ENCODE measurements around the gene FKBP8.

FKBP8 gene

DNA sequence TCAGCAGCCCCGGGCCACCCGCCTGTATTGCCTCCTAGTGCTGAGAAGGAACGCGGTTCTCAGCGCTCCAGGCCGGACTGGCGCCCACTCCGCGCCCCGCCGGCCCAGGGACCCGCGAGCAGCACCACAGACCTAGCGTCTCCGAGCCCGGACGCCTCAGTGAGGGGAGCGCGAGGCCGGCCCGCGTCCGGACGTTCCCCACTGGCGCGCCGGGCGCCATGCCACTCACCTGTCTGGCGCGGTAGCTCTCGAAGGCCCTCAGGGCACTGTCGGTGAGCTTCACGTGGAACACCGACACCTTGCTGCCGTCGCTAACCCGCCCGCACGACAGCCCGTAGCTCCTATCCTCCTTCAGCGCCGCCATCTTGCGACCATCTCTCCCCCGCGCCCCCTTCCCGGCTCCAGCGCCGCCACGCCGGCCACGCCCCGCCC lies 21.7 kb downstream of the FKBP8 start, which contains the start of gene ELL:
Gene ELL, minus strand, starts transcription at position 379 of the 432 bp plus-strand sequence. Its CDS starts 15 bp downstream, at position 364.
- Mint-ChIP-seq H3K4me3 (peak within 1 kb of the TSS; percentile 94), H3K9me3 (no peaks in the 10 kb centered on the region), H3K27me3 (ENCODE audit: low read depth) (no peaks in the 10 kb centered on the region), H3K4me1 (ENCODE audit: low read depth) (peaks cover 6% of the 10 kb centered on the region), H3K27ac (peak within 1 kb of the TSS; percentile 94), H3K36me3 (ENCODE audit: low read depth) (no peaks in the 10 kb centered on the region)
- DNase-seq (ENCODE audit: low spot score), result no peak

DNA sequence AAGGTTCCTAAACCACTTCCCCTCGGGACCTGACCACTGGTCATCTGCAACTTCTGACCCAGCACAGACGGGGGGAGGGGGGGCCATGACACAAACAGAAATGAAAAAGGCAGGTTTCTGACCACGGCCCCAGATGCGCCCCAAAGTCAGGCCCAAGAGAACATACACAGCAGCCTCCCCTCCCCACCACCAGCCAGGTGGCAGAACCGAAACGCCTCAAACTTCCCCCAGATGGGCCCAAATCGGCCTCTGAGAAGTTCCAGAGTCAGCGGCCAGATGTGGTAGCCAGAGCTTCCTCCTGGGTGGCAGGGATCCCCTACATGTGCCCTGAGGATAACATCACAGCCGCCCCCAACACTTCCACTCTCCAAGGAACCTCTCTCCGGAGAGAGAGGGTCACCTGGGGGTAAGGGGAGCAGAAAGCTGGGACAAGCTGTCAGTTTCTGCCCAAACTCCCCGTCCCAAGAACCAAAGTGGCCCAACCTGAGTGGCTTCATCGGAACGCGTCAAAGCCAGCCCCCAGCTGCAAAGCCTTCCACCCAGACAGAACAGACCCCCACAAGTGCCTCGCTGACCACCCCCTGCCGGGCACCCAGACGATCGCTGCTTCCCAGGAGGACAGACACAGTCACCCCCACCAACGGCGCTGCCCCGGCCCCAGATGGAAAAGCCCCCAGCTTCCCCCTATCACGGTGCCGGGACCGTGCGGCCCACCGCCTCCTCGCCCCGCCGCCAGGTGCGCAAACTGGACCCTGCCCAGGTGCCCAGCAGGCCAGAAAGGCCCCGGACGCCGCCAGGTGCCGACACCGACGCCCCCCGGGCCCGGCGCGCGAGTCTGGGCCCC lies 22.3 kb downstream of the FKBP8 start:
- peak; percentile 17 for DNase-seq (ENCODE audit: low spot score)
- Mint-ChIP-seq H3K4me3 (peak overlapping the region; percentile 94), H3K27me3 (ENCODE audit: low read depth) (no peaks in the 10 kb centered on the region), H3K36me3 (ENCODE audit: low read depth) (no peaks in the 10 kb centered on the region), H3K27ac (peak overlapping the region; percentile 90), H3K4me1 (ENCODE audit: low read depth) (peaks cover 6% of the 10 kb centered on the region), H3K9me3 (no peaks in the 10 kb centered on the region)

DNA sequence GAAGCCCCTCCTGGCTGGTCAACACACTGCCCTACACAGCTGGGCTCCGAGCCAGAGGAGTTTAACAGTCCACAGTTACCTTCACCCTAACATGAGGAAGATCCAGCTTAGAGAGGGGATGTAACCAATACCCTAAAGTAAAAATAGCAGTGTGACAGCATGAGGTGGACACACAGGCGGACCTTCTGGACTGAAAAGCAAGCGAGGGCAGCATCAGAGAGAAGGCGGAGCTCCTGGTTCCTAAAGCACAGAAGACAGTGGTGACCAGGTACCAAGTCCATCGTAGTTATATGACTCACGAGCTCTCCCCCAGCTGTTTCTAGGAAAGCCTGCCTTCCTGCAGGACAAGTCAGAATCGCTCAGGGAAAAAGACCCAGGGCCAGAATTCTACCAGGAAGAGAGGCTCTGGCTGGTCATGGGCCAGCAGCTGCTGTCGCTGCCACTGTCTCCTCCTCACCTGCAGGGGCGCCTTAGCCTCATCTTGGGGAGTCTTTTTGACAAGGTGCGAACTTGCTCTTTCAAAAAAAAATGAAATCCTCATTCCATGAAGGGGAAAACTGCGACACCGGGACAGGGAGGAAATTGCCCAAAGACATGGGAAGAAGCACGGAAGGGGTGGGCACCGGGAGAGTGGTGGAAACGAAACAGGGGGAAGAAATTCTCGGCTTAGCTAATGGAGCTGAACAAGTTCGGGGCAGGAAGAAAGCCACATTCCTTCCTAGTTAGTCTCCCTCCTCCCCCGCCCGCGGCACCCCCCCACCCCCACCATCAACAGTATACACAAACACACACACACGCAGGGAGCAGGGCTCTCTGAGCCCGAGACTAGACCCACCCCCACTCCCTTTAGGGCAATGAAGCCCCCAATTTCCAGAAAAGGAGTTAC lies 23.2 kb downstream of the FKBP8 start:
- H3K4me1 Mint-ChIP-seq (ENCODE audit: low read depth), result peaks cover 6% of the 10 kb centered on the region
- peak overlapping the region; percentile 90 for H3K27ac Mint-ChIP-seq
- H3K27me3 Mint-ChIP-seq (ENCODE audit: low read depth), result no peaks in the 10 kb centered on the region
- H3K36me3 Mint-ChIP-seq (ENCODE audit: low read depth), result no peaks in the 10 kb centered on the region
- peak; percentile 59 for DNase-seq (ENCODE audit: low spot score)
- no peaks in the 10 kb centered on the region for H3K9me3 Mint-ChIP-seq
- H3K4me3 Mint-ChIP-seq, result peak overlapping the region; percentile 94

DNA sequence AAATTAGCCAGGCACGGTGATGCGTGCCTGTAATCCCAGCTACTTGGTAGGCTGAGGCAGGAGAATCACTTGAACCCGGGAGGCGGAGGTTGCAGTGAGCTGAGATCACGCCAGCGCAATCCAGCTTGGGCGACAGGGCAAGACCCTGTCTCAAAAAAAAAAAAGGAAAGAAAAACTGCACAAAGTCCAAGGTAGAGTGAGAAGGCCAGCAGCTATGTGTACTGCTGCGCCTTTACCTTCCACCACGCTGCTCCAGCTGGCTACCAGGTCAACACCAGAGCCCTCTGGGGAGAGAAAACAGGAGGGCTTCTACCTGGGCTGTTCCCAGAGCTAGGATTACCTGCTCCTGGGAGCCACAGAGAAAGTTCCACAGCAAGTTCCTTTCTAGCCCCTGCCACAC lies 24.7 kb downstream of the FKBP8 start:
- Mint-ChIP-seq H3K27me3 (ENCODE audit: low read depth) (no peaks in the 10 kb centered on the region), H3K36me3 (ENCODE audit: low read depth) (no peaks in the 10 kb centered on the region), H3K4me3 (no peak overlapping the region), H3K4me1 (ENCODE audit: low read depth) (peaks cover 6% of the 10 kb centered on the region), H3K9me3 (no peaks in the 10 kb centered on the region), H3K27ac (no peak overlapping the region)
- no peak for DNase-seq (ENCODE audit: low spot score)

DNA sequence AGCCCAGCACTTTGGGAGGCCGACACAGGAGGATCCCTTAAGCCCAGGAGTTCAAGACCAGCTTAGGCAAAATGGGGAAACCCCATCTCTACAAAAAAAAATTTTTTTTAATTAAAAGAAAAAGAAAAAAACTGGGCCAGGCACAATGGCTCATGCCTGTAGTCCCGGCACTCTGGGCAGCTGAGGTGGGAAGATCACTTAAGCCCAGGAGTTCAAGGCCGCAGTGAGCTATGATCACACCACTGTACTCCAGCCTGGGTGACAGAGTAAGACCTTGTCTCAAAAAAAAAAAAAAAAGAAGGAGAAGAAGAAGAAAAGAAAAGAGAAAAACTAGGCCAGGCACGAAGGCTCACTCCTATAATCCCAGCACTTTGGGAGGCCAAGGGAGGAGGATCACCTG lies 25.8 kb downstream of the FKBP8 start:
- H3K27ac Mint-ChIP-seq, result no peak overlapping the region
- H3K9me3 Mint-ChIP-seq, result no peaks in the 10 kb centered on the region
- DNase-seq (ENCODE audit: low spot score), result no peak
- H3K27me3 Mint-ChIP-seq (ENCODE audit: low read depth), result no peaks in the 10 kb centered on the region
- no peaks in the 10 kb centered on the region for H3K36me3 Mint-ChIP-seq (ENCODE audit: low read depth)
- no peak overlapping the region for H3K4me3 Mint-ChIP-seq
- peaks cover 3% of the 10 kb centered on the region for H3K4me1 Mint-ChIP-seq (ENCODE audit: low read depth)

DNA sequence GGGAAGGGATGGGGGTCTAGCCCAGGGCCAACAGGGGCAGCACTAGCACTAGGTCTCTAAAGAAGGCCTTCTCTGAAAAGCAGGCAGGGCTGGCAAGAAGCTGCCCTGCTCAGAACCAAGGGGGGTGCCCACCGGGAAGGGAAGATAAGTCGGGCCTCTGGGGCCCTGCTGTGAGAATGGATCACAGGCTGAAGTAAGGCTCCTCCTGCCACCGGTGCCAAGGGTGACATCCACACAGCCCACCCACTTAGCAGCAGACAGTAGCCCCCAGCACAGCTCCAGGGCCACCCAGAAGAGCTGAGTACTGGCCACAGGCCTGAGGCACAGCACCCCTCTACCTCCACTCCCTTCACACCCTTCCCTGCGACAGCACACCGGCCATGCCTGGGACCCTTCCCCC lies 27.4 kb downstream of the FKBP8 start:
- Mint-ChIP-seq H3K9me3 (no peaks in the 10 kb centered on the region), H3K27me3 (ENCODE audit: low read depth) (no peaks in the 10 kb centered on the region), H3K4me1 (ENCODE audit: low read depth) (peaks cover 1% of the 10 kb centered on the region), H3K36me3 (ENCODE audit: low read depth) (no peaks in the 10 kb centered on the region), H3K27ac (no peak overlapping the region), H3K4me3 (no peak overlapping the region)
- DNase-seq (ENCODE audit: low spot score), result no peak

DNA sequence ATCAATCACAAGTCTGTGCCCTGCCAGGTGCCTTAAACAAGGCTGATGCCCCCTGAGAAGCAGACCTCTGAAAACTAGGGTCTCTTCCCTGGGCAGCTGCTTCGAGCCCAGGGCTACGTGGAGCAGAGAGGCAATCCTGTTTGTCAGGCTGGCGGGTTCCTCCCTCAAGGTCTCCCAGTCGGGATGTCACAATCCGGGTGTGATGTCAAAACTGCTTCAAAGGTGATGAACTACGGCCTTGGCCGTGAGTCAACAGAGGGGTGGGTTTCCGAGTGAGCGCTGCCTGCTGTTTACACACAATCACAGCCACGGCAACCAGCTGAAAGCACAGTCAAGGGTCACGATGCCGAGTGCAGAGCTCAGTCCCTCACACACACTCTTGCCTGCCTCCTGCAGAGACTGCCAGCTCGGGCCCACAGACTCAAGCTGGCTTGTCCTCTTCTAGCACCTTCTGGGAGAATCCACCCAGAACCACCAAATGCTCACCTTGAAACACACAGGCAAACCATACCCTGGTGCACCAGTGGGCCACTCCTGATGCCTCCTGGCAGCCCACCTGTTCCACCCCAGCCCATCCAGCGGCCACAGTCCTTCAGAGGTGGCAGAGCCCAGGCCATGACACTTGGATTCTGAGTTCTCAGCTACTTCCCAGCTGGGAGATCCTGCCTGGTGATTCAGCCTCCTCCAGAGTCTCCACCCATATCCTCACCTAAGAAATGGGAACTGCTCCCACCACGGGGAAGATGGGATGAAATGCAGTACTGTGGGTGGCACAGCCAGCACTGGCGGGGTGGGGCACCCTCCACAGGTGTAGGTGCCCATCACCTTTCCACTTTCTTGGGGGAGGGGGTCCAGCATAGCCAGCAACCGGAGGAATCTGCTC lies 28.3 kb downstream of the FKBP8 start:
- no peaks in the 10 kb centered on the region for H3K4me1 Mint-ChIP-seq (ENCODE audit: low read depth)
- no peak overlapping the region for H3K27ac Mint-ChIP-seq

DNA sequence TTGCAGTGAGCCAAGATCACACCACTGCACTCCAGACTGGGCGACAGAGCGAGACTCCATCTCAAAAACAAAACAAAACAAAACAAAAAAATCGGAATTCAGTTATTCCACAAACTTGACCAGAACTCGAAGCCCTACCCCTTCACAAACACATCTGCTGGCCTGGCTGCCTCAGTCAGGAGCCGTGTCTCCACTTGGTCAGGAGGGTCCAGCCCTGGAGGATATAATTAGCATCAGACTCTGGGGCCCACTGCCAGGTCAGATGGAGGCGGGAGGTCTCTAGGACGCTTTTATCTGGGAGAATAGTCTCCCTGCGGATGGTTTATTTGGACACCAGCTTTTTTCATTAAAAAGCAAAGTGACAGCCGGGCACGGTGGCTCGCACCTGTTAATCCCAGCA lies 29.5 kb downstream of the FKBP8 start:
- Mint-ChIP-seq H3K9me3 (no peaks in the 10 kb centered on the region), H3K4me1 (ENCODE audit: low read depth) (peaks cover 2% of the 10 kb centered on the region), H3K27me3 (ENCODE audit: low read depth) (no peaks in the 10 kb centered on the region), H3K36me3 (ENCODE audit: low read depth) (no peaks in the 10 kb centered on the region), H3K4me3 (no peak overlapping the region), H3K27ac (no peak overlapping the region)
- no peak for DNase-seq (ENCODE audit: low spot score)

More for the DNA sequence above, 28.3 kb downstream of the FKBP8 start:
- Mint-ChIP-seq H3K36me3 (ENCODE audit: low read depth) (no peaks in the 10 kb centered on the region), H3K27me3 (ENCODE audit: low read depth) (no peaks in the 10 kb centered on the region), H3K9me3 (no peaks in the 10 kb centered on the region), H3K4me3 (no peak overlapping the region)
- DNase-seq (ENCODE audit: low spot score), result no peak

DNA sequence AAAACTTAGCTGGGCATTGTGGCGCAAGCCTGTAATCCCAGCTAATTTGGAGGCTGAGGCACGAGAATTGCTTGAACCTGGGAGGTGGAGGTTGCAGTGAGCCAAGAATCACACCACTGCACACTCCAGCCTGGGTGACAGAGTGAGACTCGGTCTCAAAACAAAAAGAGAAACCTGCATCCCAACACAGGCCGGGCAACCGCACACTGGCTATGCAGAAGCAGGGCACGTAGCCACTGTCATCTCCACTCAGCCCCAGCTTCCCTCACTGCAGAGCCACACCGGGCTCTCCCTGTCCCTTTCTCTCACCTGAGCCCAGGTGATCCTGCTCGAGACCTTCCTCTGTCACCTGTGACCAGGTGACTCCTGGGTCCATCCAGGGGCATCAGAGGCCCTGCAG lies 33.2 kb downstream of the FKBP8 start:
- no peak for DNase-seq (ENCODE audit: low spot score)
- H3K4me3 Mint-ChIP-seq, result no peak overlapping the region
- no peaks in the 10 kb centered on the region for H3K36me3 Mint-ChIP-seq (ENCODE audit: low read depth)
- no peak overlapping the region for H3K27ac Mint-ChIP-seq
- no peaks in the 10 kb centered on the region for H3K27me3 Mint-ChIP-seq (ENCODE audit: low read depth)
- H3K4me1 Mint-ChIP-seq (ENCODE audit: low read depth), result peaks cover 27% of the 10 kb centered on the region
- no peaks in the 10 kb centered on the region for H3K9me3 Mint-ChIP-seq

DNA sequence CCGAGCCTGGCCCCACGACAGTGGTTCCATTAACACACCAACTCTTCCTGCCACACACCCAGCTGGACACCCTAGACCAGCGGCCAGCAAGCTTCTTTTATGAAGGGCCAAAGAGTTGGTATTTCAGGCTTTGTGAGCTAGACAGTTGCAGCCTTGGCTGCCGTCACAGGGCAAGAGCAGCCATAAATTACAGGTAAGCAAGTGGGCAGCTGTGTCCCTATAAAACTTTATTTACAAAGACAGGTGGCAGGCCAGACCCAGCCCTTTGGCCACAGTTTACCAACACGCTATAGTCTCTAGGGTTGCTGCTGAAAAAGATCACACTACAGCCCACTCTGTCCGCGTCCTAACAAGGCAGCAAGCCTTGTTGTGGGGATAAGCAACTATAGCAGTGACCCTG lies 34.8 kb downstream of the FKBP8 start:
- Mint-ChIP-seq H3K27ac (peak overlapping the region; percentile 20), H3K36me3 (ENCODE audit: low read depth) (no peaks in the 10 kb centered on the region), H3K4me1 (ENCODE audit: low read depth) (peaks cover 33% of the 10 kb centered on the region), H3K4me3 (no peak overlapping the region), H3K27me3 (ENCODE audit: low read depth) (no peaks in the 10 kb centered on the region), H3K9me3 (no peaks in the 10 kb centered on the region)
- DNase-seq (ENCODE audit: low spot score), result no peak

DNA sequence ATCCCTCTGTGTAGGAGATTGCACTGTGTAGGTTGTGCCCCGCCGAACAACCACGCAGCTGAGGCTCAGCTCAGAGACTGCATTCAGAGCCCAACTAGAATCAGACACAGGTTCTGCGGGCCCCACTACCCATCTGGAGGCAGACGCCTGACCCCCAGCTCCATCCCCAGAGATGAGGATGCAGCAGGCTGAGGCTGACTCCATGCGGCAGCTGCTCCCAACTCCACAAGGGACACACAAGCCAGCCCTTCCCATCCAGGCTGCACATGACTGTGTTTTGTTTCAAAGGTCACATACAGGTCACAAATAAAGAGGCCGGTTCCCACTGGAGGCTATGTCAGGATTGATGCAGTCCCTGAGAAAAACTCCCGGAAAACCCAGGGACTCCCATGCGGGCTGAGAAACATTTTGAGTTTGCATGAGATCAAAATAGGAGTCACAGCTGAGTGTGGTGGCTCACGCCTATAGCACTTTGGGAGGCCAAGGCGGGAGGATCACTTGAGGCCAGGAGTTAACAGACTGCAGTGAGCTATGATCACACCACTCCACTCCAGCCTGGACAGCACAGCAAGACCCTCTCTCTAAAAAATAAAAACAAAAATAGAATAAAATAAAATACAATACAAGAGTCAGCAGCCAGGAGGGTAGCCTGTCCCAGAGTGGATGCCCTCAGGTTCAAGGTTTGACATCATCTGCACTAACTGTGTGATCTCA lies 35.5 kb downstream of the FKBP8 start:
- H3K27ac Mint-ChIP-seq, result peak overlapping the region; percentile 84
- peaks cover 38% of the 10 kb centered on the region for H3K4me1 Mint-ChIP-seq (ENCODE audit: low read depth)
- H3K36me3 Mint-ChIP-seq (ENCODE audit: low read depth), result no peaks in the 10 kb centered on the region
- H3K4me3 Mint-ChIP-seq, result peak overlapping the region; percentile 63
- no peaks in the 10 kb centered on the region for H3K27me3 Mint-ChIP-seq (ENCODE audit: low read depth)
- no peaks in the 10 kb centered on the region for H3K9me3 Mint-ChIP-seq
- DNase-seq (ENCODE audit: low spot score), result no peak

DNA sequence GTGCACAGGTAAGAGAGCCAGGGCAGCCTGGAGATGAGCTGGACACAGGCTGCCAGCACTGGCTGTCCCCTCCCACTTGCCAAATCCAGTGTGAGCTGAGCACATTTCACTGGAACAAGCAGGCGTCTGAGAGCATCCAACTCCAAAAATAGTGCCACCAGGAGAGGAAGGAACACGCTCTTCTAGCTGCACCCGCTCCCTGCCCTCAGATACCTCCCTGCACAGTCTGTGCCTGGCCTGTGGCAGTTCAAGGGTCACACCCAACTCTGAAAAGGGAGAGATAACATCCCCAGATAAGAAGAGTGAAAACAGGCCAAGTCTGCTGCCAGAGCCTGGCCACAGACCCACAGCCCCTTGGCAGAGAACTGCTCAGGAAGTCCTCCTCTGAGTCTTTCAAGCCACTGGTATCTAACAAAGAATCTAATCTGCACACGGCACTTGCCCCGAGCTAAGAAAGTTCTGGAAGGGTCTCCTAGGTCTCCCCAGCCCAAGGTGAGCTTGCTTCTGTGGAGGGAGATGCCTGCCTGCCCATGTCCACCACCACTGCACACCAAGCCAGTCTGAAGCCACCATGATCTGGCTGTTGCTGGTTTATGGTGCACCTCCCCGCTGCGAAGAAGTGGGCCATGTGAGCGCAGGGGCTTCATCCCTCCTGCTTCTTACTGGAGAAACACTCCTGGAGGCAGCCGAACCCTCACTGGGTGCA lies 36.2 kb downstream of the FKBP8 start:
- Mint-ChIP-seq H3K36me3 (ENCODE audit: low read depth) (no peaks in the 10 kb centered on the region), H3K4me3 (peak overlapping the region; percentile 63), H3K9me3 (no peaks in the 10 kb centered on the region), H3K27me3 (ENCODE audit: low read depth) (no peaks in the 10 kb centered on the region), H3K27ac (peak overlapping the region; percentile 84), H3K4me1 (ENCODE audit: low read depth) (peaks cover 40% of the 10 kb centered on the region)
- peak; percentile 17 for DNase-seq (ENCODE audit: low spot score)
